Mucosa of gallbladder (tissue), 1 donor: ENCODE results near the gene TLR1. TPM values are rescaled to one million over a fixed set of nuclear protein-coding genes. Genes with fewer than 3 reads are reported as not detected.
"Not testable (repeated sequence)": the region's sequence is repeated elsewhere in the genome, so short reads cannot be mapped to it uniquely, and the experiment has no call there.

Experiments used
- DNase-seq: peaks from one replicate; pipeline ENCODE4 v3.0.0-alpha.2; 2020; ENCODE audit warnings: low spot score
- total RNA-seq: library from RNA; stranded (reverse); gene quantifications from one replicate; pipeline ENCODE4 v1.2.1, GENCODE V29; 2021
- donor health status: DM: no; HTN: no; CAD: no.

TLR1 gene
- total RNA-seq, 1 donor from 2014 or later, result 16.6 TPM

DNA sequence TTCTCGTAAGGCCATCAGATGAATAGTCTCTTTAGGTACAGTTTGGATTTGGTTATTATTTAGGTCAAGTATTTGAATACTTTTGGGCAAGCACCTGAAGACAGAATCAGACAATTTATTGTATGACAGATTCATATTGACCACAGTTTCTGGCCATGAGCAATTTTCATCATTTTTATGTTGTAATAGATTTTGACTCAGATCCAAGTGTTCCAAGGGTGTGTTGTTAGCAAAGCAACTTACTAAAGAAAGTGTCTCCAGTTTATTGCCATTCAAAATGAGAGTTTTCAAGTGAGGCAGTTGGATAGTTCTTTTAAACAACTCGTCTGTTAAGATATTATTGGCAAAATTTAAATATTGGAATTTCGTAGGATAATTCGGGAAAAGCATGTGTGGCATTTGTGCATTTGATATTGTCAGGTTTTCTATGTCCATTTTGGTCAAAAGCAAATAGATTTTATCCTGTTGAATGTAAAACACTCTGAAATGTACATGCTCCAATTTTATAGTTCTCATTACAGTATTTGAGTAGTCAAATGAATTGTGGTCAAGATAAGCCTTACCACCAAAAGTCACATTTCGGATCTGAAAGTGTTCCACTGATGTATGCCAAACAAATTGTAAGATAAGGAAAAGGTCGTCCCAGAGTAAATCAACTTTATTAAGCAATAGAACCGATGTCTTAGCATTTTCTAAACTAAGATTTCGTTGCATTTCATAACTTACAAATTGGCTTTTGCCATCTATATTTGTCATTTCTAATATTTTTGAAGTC, 30.2 kb downstream of the TLR1 start:
- no peak for DNase-seq

DNA sequence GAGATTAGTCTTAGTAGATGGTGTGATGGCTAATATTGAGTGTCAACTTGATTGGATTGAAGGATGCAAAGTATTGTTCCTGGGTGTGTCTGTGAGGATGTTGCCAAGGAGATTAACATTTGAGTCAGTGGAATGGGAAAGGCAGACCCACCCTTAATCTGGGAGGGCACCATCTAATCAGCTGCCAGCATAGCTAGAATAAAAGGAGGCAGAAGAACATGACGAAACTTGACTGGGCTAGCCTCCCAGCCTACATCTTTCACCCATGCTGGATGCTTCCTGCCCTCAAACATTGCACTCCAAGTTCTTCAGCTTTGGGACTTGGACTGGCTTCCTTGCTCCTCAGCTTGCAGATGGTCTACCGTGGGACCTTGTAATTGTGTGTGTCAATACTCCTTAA, 34.3 kb downstream of the TLR1 start:
- DNase-seq, result not testable (repeated sequence)

DNA sequence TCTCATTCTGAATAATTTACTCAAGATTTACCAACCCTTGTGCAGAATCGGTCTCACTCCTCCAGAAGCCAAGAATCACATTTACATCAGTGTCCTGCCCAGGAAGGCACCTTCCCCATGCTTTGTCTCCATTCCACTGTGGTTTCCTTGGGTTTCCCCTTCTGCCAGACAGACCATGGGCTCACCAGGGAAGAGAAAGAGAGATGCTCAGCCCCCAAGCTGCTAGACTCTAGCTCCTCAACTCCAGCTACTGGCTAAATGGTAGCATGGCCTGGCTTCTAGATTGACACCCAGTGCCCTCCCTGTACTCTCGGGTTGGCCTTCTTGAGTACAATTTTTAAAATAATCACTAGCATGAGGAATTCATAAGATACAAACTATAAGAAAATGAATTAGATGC, 34.7 kb downstream of the TLR1 start:
- DNase-seq, result no peak

GRCh38 chr4:38769441-38769840, 35.1 kb downstream of the TLR1 start:
- no peak for DNase-seq

DNA sequence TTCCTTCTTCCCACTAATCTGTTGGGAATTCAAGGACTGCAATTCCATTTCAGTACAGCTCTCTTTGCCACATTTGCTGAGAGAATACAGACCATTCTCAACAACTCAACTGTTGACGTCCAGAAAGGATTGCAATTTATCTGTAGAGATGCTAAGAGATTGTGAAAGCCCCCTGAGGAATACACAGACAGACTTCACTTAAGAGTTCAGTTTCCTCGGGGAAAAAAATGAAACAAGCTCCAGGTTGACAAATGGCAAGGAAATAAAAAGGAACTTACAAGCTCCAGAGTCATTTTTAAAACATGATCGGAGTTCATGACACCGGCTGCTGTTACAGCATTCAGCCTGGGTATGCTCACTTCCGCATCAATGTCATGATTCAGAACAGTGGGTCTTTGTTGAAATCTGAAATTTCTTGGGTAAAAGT, 35.6 kb downstream of the TLR1 start:
- DNase-seq, result no peak

GRCh38 chr4:38766940-38767339, 37.7 kb downstream of the TLR1 start:
- not testable (repeated sequence) for DNase-seq

GRCh38 chr4:38765382-38765781, 39.2 kb downstream of the TLR1 start:
- DNase-seq, result no peak

GRCh38 chr4:38764277-38764676, 40.3 kb downstream of the TLR1 start:
- DNase-seq, result no peak

- no peak for DNase-seq
Observed at GRCh38 chr4:38762560-38762959, 42.0 kb downstream of the TLR1 start.

DNA sequence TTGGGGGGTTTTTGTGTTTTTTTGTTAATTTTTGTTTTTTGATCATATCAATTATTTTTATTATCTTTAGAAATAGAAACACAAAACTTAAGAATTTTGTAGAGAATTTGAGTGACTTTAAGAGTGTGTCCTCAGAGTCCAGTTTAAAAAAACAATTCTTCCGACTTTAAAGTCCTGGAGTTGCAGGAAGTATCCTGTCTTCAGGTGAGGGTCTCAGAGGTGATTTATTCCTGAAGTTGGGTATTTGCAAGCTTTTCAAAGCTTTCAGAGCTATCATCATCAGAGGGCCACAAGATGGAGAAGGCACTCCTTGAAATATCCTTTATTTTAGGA, 44.8 kb downstream of the TLR1 start:
- no peak for DNase-seq

DNA sequence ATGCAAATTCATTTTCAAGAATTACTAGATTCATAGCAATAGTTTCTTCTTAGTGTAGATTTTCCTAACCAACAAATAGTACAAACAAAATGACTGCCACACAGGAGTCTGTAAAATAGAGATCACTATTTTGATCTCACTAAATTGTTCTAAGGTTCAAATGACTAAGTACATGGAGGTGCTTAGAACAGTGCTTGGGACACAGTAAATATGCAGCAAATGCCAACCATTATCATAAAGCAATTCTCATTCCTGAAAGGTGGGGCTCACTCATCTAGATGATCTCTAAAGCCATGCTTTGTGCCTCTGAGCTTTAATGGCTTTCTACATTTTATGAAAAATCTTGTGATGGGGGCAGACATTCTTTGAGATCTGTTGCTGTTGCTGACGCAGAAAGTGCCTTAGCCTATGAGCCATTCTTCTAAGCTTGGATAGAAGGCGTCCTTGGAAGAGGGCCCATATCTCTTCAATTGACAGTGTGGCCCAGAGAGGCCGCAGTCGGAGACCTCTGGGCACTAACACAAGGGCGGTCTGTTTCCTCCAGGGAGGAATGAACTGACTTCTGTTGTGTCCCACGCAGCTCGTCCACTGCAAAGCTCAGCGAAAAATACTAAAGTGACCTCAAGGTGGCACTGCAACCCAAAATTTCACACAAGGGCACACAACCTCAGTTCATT, 45.3 kb downstream of the TLR1 start:
- peak; percentile 71 for DNase-seq

GRCh38 chr4:38757945-38758600, 46.5 kb downstream of the TLR1 start:
- no peak for DNase-seq

- DNase-seq, result peak; percentile 78
Observed at GRCh38 chr4:38752941-38753806, 51.4 kb downstream of the TLR1 start.

DNA sequence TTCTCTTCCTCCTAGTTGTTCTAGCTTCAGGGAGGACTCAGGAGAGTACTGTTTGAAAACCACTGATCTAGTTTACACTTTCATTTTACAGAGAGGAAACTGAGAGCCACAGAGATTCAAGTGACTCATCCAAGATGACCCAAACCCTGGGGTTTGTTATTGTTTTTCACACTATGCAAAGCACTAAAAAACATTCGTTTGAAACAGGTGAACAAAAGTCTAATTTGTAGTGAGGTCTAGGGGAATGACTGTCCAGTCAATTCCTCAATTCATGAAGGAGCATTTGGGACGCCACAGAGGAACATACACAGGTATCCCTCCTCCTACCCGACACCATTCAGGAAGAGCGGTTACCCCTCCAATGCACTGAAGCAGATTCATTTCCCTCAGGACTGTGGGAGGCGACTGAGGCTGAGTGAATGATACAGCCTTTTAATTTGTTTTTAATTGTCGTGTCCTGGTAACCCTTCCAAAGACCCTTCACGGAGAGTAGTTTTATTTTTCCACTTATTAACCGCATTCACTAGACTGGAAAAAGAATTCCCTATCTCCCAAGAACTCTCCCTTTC, 52.1 kb downstream of the TLR1 start:
- no peak for DNase-seq

DNA sequence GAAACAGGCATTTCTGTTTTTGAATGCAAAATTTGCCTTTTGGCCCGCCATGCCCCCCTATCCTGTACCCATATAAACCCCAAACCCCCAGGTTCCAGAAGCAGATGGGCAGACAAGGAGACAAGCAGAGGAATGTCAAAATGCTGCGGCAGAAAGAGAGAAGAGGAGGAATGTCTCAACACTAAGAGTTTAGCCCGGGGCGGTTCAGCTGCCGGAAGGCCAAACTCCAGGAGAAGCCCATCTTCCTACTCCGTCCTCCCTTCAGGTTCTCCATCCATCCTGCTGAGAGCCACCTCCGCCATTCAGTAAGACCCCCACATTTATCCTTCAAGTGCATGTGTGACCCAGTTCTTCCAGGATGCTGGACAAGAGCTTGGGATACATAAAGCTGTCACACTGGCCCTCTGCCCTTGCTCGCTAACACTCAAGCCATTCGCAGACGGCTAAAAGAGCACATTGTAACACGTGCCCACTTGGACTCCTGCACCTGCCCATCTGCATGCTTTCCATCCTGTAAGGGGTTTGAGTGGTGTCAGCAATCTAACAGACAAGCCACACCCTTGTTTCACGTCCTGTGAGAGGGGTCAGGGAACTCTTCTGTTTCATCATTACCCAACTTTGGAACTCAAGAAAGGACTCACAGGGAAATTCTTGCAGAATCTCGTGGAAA, 53.1 kb downstream of the TLR1 start:
- DNase-seq, result no peak

DNA sequence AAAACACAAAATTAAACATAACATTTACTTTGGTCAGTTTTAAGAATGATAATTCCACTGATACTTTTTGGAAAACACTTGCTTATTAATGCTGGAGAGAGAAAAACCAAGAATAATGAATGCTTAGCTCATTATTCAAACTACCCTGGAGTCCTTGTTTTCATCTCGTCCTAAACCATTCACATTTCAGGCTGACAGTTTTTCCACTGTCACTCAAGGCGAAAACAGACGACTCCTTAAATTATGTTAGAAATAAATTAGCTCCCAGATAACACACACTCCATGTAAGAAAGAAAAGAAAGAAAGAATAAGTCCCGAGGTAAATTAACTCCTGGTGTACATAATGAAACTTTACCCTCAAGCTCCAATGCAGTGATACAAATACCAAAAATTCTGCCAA, 55.3 kb downstream of the TLR1 start:
- no peak for DNase-seq

DNA sequence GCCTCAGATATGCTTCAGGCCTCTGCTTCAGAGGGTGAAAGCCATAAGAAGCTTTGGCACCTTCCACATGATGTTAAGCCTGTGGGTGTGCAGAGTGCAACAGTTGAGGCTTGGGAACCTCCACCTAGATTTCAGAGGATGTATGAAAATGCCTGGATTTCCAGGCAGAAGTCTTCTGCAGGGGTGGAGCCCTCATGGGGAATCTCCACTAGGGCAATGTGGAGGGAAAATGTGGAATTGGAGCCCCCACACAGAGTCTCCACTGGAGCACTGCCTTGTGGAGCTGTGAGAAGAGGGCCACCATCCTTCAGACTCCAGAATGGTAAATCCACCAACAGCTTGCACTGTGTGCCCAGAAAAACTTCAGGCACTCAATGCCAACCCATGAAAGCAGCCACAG, 57.0 kb downstream of the TLR1 start:
- DNase-seq, result no peak
